Osteocyte (in vitro differentiated cells): Measurements from ENCODE around the gene LMAN2. TPM values are rescaled to one million over a fixed set of nuclear protein-coding genes. Genes with fewer than 3 reads are reported as not detected.

ENCODE experiments used
- DNase-seq: peaks from one replicate; pipeline ENCODE4 v3.0.0; 2021; ENCODE audit warnings: mixed read lengths; ENCODE audit not compliant: unreplicated experiment; ENCODE audit errors: extremely low spot score
- H3K27ac Mint-ChIP-seq: one replicate; pipeline ENCODE4 v1.8.0; 2021; ENCODE audit warnings: mild to moderate bottlenecking, mixed read lengths; ENCODE audit not compliant: unreplicated experiment
- H3K27me3 Mint-ChIP-seq: one replicate; pipeline ENCODE4 v1.8.0; 2021; ENCODE audit warnings: mixed read lengths; ENCODE audit not compliant: unreplicated experiment
- H3K36me3 Mint-ChIP-seq: one replicate; pipeline ENCODE4 v1.8.0; 2021; ENCODE audit warnings: mixed read lengths; ENCODE audit not compliant: unreplicated experiment
- H3K4me1 Mint-ChIP-seq: one replicate; pipeline ENCODE4 v1.8.0; 2021; ENCODE audit warnings: mixed read lengths; ENCODE audit not compliant: unreplicated experiment
- H3K4me3 Mint-ChIP-seq: one replicate; pipeline ENCODE4 v1.8.0; 2021; ENCODE audit warnings: mild to moderate bottlenecking, moderate library complexity, mixed read lengths; ENCODE audit not compliant: unreplicated experiment
- H3K9me3 Mint-ChIP-seq: one replicate; pipeline ENCODE4 v1.8.0; 2021; ENCODE audit warnings: mixed read lengths; ENCODE audit not compliant: unreplicated experiment
- long read RNA-seq: library from polyadenylated mRNA; unstranded; transcript quantifications from one replicate; pipeline ENCODE4 v2.0.0, GENCODE V29; 2021
- total RNA-seq: library from RNA; stranded (reverse); gene quantifications from 2 replicates; pipeline ENCODE4 v1.2.1, GENCODE V29; 2021
- TF ChIP-seq, protein P1 (sequence below): fragments of 200-600 bp; sonication (generic); IDR thresholded peaks from 2 replicates; pipeline ENCODE4 v1.5.0; 2021; ENCODE audit warnings: antibody characterized with exemption, mild to moderate bottlenecking, moderate library complexity

The LMAN2 gene, protein sequence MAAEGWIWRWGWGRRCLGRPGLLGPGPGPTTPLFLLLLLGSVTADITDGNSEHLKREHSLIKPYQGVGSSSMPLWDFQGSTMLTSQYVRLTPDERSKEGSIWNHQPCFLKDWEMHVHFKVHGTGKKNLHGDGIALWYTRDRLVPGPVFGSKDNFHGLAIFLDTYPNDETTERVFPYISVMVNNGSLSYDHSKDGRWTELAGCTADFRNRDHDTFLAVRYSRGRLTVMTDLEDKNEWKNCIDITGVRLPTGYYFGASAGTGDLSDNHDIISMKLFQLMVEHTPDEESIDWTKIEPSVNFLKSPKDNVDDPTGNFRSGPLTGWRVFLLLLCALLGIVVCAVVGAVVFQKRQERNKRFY
- total RNA-seq: 102 and 109 TPM in 2 replicates
- long read RNA-seq, transcript LMAN2-201 (8 exons, 1,800 nt): major isoform, 334 of 349 reads
- long read RNA-seq, partial matches to known transcripts: 9 of 349 reads
- long read RNA-seq, other reads (novel, unspliced or antisense): 2 of 349 reads

DNA sequence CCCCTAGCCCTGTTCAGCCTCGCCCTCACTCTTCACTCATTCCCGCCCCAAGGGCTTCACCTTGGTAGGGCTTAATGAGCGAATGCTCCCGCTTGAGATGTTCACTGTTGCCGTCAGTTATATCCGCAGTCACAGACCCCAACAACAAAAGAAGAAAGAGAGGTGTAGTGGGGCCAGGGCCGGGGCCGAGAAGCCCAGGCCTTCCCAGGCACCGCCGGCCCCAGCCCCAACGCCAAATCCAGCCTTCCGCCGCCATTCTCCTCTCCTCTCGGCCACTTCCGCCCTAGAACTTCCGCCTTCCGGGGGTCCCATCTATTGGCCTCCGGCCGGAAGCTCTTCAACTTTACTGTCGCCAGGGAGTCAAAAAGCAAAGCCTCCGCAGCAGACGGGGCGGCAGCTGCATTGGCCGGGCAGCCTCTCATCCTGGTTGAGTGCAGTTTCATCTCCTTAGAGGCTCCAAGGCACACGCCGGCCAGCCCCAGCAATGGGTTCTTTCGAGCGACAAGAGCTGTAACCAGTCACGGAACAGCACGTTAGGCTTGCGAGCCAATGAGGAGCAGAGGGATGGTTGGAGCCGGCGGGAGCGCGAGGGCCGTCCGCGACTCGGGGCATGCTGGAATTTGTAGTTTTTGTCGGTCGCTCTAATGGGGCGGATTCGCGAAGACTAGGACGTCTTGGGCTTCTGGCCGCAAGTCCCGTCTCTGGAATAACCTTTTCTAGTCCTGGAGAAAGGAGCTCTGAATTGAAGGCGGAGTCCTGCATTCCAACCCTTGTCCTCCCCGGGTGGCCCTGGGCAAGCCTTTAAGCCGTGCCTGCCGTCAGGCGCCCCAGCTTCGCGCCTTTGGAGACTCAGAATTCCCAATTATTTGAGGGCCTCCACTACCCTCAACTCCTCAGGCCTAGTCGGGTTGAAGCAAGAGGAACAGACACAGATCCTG is at the start of gene LMAN2:
Gene LMAN2 (minus strand): TSS at position 277 of the 938 bp plus-strand sequence. CDS start 21 bp downstream, at position 256.
- no peaks in the 10 kb centered on the region for H3K9me3 Mint-ChIP-seq
- DNase-seq: peak; percentile 95
- TF ChIP-seq, protein P1, sequence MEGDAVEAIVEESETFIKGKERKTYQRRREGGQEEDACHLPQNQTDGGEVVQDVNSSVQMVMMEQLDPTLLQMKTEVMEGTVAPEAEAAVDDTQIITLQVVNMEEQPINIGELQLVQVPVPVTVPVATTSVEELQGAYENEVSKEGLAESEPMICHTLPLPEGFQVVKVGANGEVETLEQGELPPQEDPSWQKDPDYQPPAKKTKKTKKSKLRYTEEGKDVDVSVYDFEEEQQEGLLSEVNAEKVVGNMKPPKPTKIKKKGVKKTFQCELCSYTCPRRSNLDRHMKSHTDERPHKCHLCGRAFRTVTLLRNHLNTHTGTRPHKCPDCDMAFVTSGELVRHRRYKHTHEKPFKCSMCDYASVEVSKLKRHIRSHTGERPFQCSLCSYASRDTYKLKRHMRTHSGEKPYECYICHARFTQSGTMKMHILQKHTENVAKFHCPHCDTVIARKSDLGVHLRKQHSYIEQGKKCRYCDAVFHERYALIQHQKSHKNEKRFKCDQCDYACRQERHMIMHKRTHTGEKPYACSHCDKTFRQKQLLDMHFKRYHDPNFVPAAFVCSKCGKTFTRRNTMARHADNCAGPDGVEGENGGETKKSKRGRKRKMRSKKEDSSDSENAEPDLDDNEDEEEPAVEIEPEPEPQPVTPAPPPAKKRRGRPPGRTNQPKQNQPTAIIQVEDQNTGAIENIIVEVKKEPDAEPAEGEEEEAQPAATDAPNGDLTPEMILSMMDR: no peak
- H3K4me1 Mint-ChIP-seq: peaks cover 28% of the 10 kb centered on the region
- H3K27me3 Mint-ChIP-seq: peaks cover 8% of the 10 kb centered on the region
- H3K36me3 Mint-ChIP-seq: no peaks in the 10 kb centered on the region
- peak within 1 kb of the TSS; percentile 98 for H3K4me3 Mint-ChIP-seq
- peak within 1 kb of the TSS; percentile 100 for H3K27ac Mint-ChIP-seq

DNA sequence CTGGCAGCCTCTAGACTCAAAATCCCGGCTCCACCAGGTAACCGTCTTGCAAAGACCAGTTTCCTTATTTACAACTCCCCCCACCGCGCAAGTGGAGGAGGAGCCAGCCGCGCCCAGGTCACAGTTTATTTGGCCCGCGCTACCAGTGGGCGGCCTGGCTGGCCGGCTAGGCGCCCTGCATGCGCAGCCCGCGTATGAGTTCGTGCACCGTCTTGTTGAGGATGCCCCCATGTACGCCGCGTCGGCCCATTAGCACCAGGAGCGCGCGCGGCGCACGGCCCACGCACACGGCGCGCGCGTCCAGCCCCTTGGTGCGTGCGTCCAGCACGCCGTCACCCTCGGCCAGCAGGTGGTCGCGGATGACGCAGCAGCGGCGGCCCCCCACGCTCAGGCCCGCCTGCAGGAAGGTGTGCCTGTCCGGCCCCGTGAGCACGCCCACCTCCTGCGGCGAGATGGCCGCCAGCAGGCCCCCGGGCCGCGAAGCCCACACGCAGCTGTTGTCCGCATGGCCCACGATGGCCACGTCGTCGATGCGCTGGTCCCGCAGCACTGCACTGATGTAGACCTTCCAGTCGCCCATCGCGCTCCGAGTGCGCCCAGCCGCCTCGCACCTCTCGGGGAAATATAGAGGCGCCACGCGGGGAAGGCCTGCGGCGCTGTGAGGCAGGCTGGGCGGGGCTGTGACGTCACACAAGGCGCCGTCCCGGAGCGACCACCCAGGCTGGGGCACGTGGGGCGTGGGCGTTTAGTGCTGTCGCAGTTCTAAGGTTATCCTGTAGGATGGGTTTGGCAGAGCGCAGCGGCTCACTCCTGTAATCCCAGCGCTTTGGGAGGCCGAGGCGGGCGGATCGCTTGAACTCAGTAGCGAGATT is 48.8 kb upstream of the LMAN2 start, which contains the start of gene PFN3:
Gene PFN3 (minus strand): TSS at position 665 of the 872 bp plus-strand sequence. CDS start 85 bp downstream, at position 580.
- H3K9me3 Mint-ChIP-seq: no peaks in the 10 kb centered on the region
- no peaks in the 10 kb centered on the region for H3K36me3 Mint-ChIP-seq
- H3K4me1 Mint-ChIP-seq: peaks cover 16% of the 10 kb centered on the region
- H3K27ac Mint-ChIP-seq: no peak within 1 kb of the TSS
- no peak within 1 kb of the TSS for H3K4me3 Mint-ChIP-seq
- no peak for DNase-seq
- TF ChIP-seq, protein P1: no peak
- H3K27me3 Mint-ChIP-seq: peaks cover 21% of the 10 kb centered on the region

DNA sequence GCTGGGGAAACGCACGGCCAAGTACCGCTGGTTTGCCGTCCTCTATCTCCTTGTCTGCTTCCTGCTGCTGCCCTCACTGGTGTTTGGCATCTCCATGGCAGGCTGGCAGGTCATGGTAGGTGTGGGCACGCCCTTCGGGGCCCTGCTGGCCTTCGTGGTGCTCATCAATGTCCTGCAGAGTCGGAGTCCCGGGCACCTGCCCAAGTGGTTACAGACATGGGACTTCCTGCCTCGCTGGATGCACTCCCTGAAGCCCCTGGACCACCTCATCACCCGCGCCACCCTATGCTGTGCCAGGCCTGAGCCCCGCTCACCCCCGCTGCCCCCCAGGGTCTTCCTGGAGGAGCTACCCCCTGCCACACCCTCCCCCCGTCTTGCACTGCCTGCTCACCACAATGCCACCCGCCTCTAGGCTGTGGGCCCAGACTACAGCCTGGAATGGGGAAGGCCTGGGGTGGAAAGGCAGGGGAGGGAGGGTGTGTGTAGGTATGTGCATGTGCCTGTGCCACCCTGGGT is 46.5 kb upstream of the LMAN2 start:
- no peaks in the 10 kb centered on the region for H3K36me3 Mint-ChIP-seq
- peaks cover 6% of the 10 kb centered on the region for H3K4me1 Mint-ChIP-seq
- peaks cover 20% of the 10 kb centered on the region for H3K27me3 Mint-ChIP-seq
- TF ChIP-seq, protein P1: no peak
- H3K9me3 Mint-ChIP-seq: no peaks in the 10 kb centered on the region
- H3K4me3 Mint-ChIP-seq: no peak overlapping the region
- peak; percentile 83 for DNase-seq
- no peak overlapping the region for H3K27ac Mint-ChIP-seq

DNA sequence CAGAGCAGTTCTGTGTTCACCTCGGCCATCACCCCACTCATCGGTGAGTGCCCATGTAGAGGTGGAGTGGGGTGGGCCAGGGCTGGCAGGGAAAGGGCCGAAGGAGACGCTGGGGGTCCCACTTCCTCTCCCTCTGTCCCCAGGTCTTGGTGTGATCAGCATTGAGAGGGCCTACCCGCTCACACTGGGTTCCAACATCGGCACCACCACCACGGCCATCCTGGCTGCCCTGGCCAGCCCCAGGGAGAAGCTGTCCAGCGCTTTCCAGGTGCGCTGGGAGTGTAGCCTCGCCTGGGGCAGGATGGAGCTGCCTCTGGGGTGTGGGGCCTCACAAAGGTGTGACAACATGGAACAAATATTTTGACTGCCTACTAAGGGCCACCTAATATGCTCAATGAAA is 45.3 kb upstream of the LMAN2 start:
- Mint-ChIP-seq H3K27me3 (peaks cover 10% of the 10 kb centered on the region), H3K36me3 (no peaks in the 10 kb centered on the region), H3K4me1 (no peaks in the 10 kb centered on the region), H3K27ac (no peak overlapping the region), H3K9me3 (no peaks in the 10 kb centered on the region), H3K4me3 (no peak overlapping the region)
- TF ChIP-seq, protein P1: no peak
- DNase-seq: peak; percentile 74
